ENCODE results near the gene CRY2.

Gene CRY2

DNA sequence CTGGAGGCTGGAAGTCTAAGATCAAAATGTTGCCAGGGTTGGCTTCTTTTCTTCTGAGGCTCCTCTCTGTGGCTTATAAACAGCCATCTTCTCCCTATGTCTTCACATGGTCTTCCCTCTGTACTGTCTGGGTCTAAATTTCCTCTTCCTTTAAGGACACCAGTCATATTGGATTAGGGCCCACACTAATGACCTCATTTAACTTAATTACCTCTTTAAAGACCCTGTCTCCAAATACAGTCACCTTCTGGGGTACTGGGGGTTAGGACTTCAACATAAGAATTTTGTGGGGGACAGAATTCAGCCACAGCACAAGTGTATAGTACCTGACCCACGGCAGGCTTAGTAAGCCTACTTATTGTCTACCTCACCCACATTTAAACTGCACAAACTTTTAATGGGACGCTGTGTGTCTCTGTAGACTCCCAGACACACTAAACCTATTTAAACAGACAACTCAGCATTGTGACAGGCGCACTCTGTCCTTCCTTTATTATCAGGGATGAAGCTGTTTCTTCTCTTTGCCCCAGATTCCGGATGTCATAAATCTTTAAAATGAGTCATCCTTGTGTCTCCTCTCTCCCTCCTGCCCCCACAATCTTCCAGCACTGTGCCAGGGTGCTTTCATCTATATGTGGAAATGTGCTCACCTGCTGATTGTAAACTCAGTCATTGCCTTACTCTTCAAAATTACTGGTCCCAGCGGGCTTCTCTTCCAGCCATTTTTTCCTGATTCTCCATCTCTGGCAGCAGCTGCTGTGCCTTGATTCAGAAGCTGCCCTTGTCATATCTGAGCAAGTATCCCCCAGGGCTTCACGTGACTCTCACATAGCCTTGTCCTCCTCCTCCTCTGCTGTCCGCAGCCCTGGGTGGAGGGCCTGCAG, 32.8 kb downstream of the CRY2 start:
- peak; percentile 12 for DNase-seq (ENCODE audit: low read depth)
- TF ChIP-seq, protein P1, sequence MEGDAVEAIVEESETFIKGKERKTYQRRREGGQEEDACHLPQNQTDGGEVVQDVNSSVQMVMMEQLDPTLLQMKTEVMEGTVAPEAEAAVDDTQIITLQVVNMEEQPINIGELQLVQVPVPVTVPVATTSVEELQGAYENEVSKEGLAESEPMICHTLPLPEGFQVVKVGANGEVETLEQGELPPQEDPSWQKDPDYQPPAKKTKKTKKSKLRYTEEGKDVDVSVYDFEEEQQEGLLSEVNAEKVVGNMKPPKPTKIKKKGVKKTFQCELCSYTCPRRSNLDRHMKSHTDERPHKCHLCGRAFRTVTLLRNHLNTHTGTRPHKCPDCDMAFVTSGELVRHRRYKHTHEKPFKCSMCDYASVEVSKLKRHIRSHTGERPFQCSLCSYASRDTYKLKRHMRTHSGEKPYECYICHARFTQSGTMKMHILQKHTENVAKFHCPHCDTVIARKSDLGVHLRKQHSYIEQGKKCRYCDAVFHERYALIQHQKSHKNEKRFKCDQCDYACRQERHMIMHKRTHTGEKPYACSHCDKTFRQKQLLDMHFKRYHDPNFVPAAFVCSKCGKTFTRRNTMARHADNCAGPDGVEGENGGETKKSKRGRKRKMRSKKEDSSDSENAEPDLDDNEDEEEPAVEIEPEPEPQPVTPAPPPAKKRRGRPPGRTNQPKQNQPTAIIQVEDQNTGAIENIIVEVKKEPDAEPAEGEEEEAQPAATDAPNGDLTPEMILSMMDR (IDR thresholded peaks at IDR 0.05; ENCODE audit: insufficient read depth, low read depth, low read length, missing control alignments): no peak
- no peak overlapping the region for H3K4me3 ChIP-seq (ENCODE audit: low read length)

GRCh38 chr11:45880772-45881570, 33.7 kb downstream of the CRY2 start:
- H3K4me3 ChIP-seq (ENCODE audit: low read length): no peak overlapping the region
- no peak for DNase-seq (ENCODE audit: low read depth)
- TF ChIP-seq, protein P1 (IDR thresholded peaks at IDR 0.05; ENCODE audit: insufficient read depth, low read depth, low read length, missing control alignments): no peak

DNA sequence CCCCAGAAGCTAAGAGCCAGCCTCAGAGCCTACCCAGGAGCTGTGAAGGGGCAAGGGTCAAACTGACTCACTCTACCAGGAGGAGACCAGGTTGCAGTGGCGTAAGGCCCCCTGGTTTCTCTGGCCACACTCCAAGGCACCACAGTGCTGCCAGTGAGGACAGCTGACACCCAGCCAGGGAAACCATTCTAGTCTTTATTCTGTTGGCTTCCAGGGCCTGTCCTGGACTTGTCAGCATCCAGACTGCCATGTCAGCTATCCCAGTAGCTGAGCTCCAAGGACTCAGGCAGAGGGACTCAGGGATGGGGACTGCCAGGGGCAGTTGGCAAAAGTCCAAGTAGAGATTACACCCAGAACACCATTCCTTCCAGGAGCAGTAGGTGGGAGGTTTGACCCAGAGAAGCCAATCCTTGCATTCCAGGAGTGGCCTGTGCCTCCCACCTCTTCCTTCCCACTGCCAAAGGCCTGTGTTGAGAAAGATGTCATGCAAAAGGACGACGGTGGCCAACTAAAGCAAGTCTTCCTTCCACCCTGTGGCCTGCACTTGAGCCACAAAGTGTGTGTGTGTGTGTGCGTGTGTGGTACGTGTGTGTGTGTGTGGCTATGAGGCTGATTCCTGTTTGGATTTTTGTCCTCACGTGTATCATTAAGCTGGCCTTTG, 34.6 kb downstream of the CRY2 start:
- TF ChIP-seq, protein P1 (IDR thresholded peaks at IDR 0.05; ENCODE audit: insufficient read depth, low read depth, low read length, missing control alignments): no peak
- no peak for DNase-seq (ENCODE audit: low read depth)
- H3K4me3 ChIP-seq (ENCODE audit: low read length): no peak overlapping the region

GRCh38 chr11:45884596-45885185, 37.4 kb downstream of the CRY2 start:
- TF ChIP-seq, protein P1 (IDR thresholded peaks at IDR 0.05; ENCODE audit: insufficient read depth, low read depth, low read length, missing control alignments): no peak
- H3K4me3 ChIP-seq (ENCODE audit: low read length): no peak overlapping the region
- DNase-seq (ENCODE audit: low read depth): no peak

- peak within 1 kb of the TSS; percentile 24 for H3K4me3 ChIP-seq (ENCODE audit: low read length)
- TF ChIP-seq, protein P1 (IDR thresholded peaks at IDR 0.05; ENCODE audit: insufficient read depth, low read depth, low read length, missing control alignments): no peak
- DNase-seq (ENCODE audit: low read depth): peak; percentile 55
These were observed 38.1 kb downstream of the CRY2 start, which contains the start of gene MAPK8IP1 for GRCh38 chr11:45885274-45885920. TSS of gene MAPK8IP1 (plus strand) at chr11:45885651. CDS start at chr11:45885821, 170 bp downstream.

Data from epithelial cell of esophagus (primary cell).